Skeletal muscle satellite cell (primary cell): ENCODE measurements around the gene BBOX1.
"Not testable (repeated sequence)": the region's sequence is repeated elsewhere in the genome, so short reads cannot be mapped to it uniquely, and the experiment has no call there.

Source experiments
- H3K27me3 ChIP-seq: 2 replicates; pipeline ENCODE4 v1.7.0; 2013; ENCODE audit warnings: low read length; ENCODE audit not compliant: control insufficient read depth, insufficient read depth
- H3K36me3 ChIP-seq: 2 replicates; pipeline ENCODE4 v1.7.0; 2013; ENCODE audit warnings: mild to moderate bottlenecking, control low read depth, low read length; ENCODE audit not compliant: insufficient read depth
- H3K4me1 ChIP-seq: 2 replicates; pipeline ENCODE4 v1.7.0; 2013; ENCODE audit warnings: low read length; ENCODE audit not compliant: control insufficient read depth, insufficient read depth
- H3K4me2 ChIP-seq: 2 replicates; pipeline ENCODE4 v1.7.0; 2013; ENCODE audit warnings: mild to moderate bottlenecking, low read length
- H3K4me3 ChIP-seq: 2 replicates; pipeline ENCODE4 v1.7.0; 2013; ENCODE audit warnings: low read length
- H3K9ac ChIP-seq: 2 replicates; pipeline ENCODE4 v1.7.0; 2013; ENCODE audit warnings: mild to moderate bottlenecking, low read depth, low read length, moderate library complexity
- H3K9me3 ChIP-seq: replicated peaks from 2 replicates; pipeline ENCODE4 v1.7.0; 2013; ENCODE audit warnings: mild to moderate bottlenecking, control low read depth, low read length

The BBOX1 gene

GRCh38 chr11:27112946-27113345 is 72.3 kb downstream of the BBOX1 start:
- no peak overlapping the region for H3K4me2 ChIP-seq

GRCh38 chr11:27115051-27115650 is 74.5 kb downstream of the BBOX1 start:
- Histone ChIP-seq H3K4me3 (no peak overlapping the region), H3K36me3 (no peaks in the 10 kb centered on the region), H3K27me3 (no peaks in the 10 kb centered on the region), H3K9ac (no peak overlapping the region), H3K4me1 (peaks cover 36% of the 10 kb centered on the region), H3K9me3 (no peaks in the 10 kb centered on the region), H3K4me2 (no peak overlapping the region)

More at GRCh38 chr11:27112946-27113345, 72.3 kb downstream of the BBOX1 start:
- Histone ChIP-seq H3K4me3 (no peak overlapping the region), H3K9ac (no peak overlapping the region), H3K36me3 (no peaks in the 10 kb centered on the region), H3K27me3 (no peaks in the 10 kb centered on the region), H3K4me1 (peaks cover 17% of the 10 kb centered on the region), H3K9me3 (no peaks in the 10 kb centered on the region)

- no peak overlapping the region for H3K4me3 ChIP-seq
- peaks cover 39% of the 10 kb centered on the region for H3K4me1 ChIP-seq
- no peaks in the 10 kb centered on the region for H3K36me3 ChIP-seq
- H3K9me3 ChIP-seq, result no peaks in the 10 kb centered on the region
- no peak overlapping the region for H3K9ac ChIP-seq
- no peaks in the 10 kb centered on the region for H3K27me3 ChIP-seq
- H3K4me2 ChIP-seq, result no peak overlapping the region
These were observed 76.1 kb downstream of the BBOX1 start for GRCh38 chr11:27116684-27117083.

- Histone ChIP-seq H3K27me3 (no peaks in the 10 kb centered on the region), H3K36me3 (no peaks in the 10 kb centered on the region), H3K4me1 (peaks cover 39% of the 10 kb centered on the region), H3K4me3 (no peak overlapping the region), H3K9ac (no peak overlapping the region), H3K9me3 (no peaks in the 10 kb centered on the region), H3K4me2 (no peak overlapping the region)
These were observed 77.8 kb downstream of the BBOX1 start for GRCh38 chr11:27118371-27118770.

GRCh38 chr11:27118949-27119348 is 78.3 kb downstream of the BBOX1 start:
- Histone ChIP-seq H3K9me3 (no peaks in the 10 kb centered on the region), H3K36me3 (no peaks in the 10 kb centered on the region), H3K27me3 (no peaks in the 10 kb centered on the region), H3K9ac (no peak overlapping the region), H3K4me3 (no peak overlapping the region), H3K4me1 (peaks cover 39% of the 10 kb centered on the region), H3K4me2 (no peak overlapping the region)

GRCh38 chr11:27119396-27119795 is 78.8 kb downstream of the BBOX1 start:
- Histone ChIP-seq H3K4me3 (no peak overlapping the region), H3K36me3 (no peaks in the 10 kb centered on the region), H3K4me1 (peaks cover 39% of the 10 kb centered on the region), H3K9me3 (no peaks in the 10 kb centered on the region), H3K9ac (no peak overlapping the region), H3K27me3 (no peaks in the 10 kb centered on the region), H3K4me2 (no peak overlapping the region)

- no peak overlapping the region for H3K4me2 ChIP-seq
- no peaks in the 10 kb centered on the region for H3K36me3 ChIP-seq
- no peaks in the 10 kb centered on the region for H3K9me3 ChIP-seq
- no peak overlapping the region for H3K9ac ChIP-seq
- peaks cover 39% of the 10 kb centered on the region for H3K4me1 ChIP-seq
- H3K27me3 ChIP-seq, result no peaks in the 10 kb centered on the region
- no peak overlapping the region for H3K4me3 ChIP-seq
These were observed 79.6 kb downstream of the BBOX1 start for GRCh38 chr11:27120211-27120610.

- H3K9me3 ChIP-seq, result no peaks in the 10 kb centered on the region
- H3K4me3 ChIP-seq, result no peak overlapping the region
- peaks cover 31% of the 10 kb centered on the region for H3K4me1 ChIP-seq
- no peaks in the 10 kb centered on the region for H3K36me3 ChIP-seq
- no peaks in the 10 kb centered on the region for H3K27me3 ChIP-seq
- H3K9ac ChIP-seq, result no peak overlapping the region
- H3K4me2 ChIP-seq, result no peak overlapping the region
These were observed 81.4 kb downstream of the BBOX1 start for GRCh38 chr11:27122001-27122400.

- Histone ChIP-seq H3K36me3 (no peaks in the 10 kb centered on the region), H3K9ac (no peak overlapping the region), H3K27me3 (no peaks in the 10 kb centered on the region), H3K4me3 (no peak overlapping the region), H3K4me2 (no peak overlapping the region), H3K4me1 (peaks cover 7% of the 10 kb centered on the region), H3K9me3 (no peaks in the 10 kb centered on the region)
These were observed 84.1 kb downstream of the BBOX1 start for GRCh38 chr11:27124514-27125264.

GRCh38 chr11:27129686-27130085 is 89.1 kb downstream of the BBOX1 start:
- no peak overlapping the region for H3K4me2 ChIP-seq
- H3K4me1 ChIP-seq, result no peaks in the 10 kb centered on the region
- no peak overlapping the region for H3K9ac ChIP-seq
- no peaks in the 10 kb centered on the region for H3K36me3 ChIP-seq
- no peaks in the 10 kb centered on the region for H3K27me3 ChIP-seq
- H3K9me3 ChIP-seq, result no peaks in the 10 kb centered on the region
- no peak overlapping the region for H3K4me3 ChIP-seq

GRCh38 chr11:27130806-27131205 is 90.2 kb downstream of the BBOX1 start:
- H3K36me3 ChIP-seq, result no peaks in the 10 kb centered on the region
- no peak overlapping the region for H3K9ac ChIP-seq
- no peaks in the 10 kb centered on the region for H3K27me3 ChIP-seq
- H3K4me3 ChIP-seq, result no peak overlapping the region
- no peaks in the 10 kb centered on the region for H3K9me3 ChIP-seq
- no peak overlapping the region for H3K4me2 ChIP-seq
- no peaks in the 10 kb centered on the region for H3K4me1 ChIP-seq

GRCh38 chr11:27135924-27136329 is 95.3 kb downstream of the BBOX1 start:
- H3K4me1 ChIP-seq, H3K9me3 ChIP-seq, H3K4me3 ChIP-seq, H3K27me3 ChIP-seq, H3K9ac ChIP-seq, H3K36me3 ChIP-seq, H3K4me2 ChIP-seq: not testable (repeated sequence)
